ENCODE data around the gene TDRD12.
"Not testable (repeated sequence)": the region's sequence is repeated elsewhere in the genome, so short reads cannot be mapped to it uniquely, and the experiment has no call there.

The TDRD12 gene

DNA sequence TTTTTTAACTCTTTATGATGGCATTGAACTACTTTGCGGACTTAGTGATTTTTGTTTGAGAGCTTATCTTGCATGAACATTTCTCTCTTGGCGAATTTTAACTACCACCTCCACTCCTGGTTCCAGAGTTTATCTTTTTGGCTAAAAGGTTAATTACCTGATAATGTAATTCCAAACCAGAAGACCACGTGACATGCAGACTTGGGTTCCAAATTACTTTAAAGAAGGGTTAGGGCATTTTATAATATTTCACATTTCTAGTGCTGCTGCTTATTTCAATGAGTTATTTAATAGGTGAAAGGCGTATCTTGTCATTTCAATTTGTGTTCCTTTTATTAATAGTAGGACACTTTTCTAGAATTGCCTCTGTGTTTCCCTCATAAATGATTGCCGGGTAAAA lies 52.0 kb downstream of the TDRD12 start:
- Histone ChIP-seq H3K27ac (ENCODE audit: low read depth, low read length) (no peak overlapping the region), H3K36me3 (ENCODE audit: control insufficient read depth, insufficient read depth, low read length) (no peaks in the 10 kb centered on the region), H3K4me3 (ENCODE audit: low read length) (no peak overlapping the region), H3K4me1 (ENCODE audit: control insufficient read depth, insufficient read depth, low read length) (no peaks in the 10 kb centered on the region), H3K27me3 (ENCODE audit: control insufficient read depth, insufficient read depth, low read length) (no peaks in the 10 kb centered on the region), H3K9ac (ENCODE audit: low read length) (no peak overlapping the region)

DNA sequence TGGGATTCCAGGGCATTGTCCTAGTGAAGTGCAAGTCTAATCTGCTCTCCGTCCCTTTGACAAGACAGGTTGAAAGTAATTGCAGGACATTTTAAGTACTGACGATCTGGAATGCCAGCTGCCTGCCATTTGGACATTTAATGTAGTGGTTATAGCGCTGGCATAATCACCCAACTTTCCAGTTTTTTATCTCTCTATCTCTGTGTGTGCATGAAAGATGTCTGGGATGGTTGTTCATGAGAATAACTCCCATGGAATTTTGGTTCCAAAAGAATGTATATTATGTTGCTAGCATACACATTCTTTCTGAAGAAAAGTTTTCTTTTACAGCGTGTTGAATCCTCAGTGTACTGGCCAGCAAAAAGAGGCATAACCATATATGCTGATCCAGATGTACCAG lies 53.6 kb downstream of the TDRD12 start:
- H3K27me3 ChIP-seq (ENCODE audit: control insufficient read depth, insufficient read depth, low read length), result no peaks in the 10 kb centered on the region
- H3K27ac ChIP-seq (ENCODE audit: low read depth, low read length), result no peak overlapping the region
- H3K4me1 ChIP-seq (ENCODE audit: control insufficient read depth, insufficient read depth, low read length), result no peaks in the 10 kb centered on the region
- H3K9ac ChIP-seq (ENCODE audit: low read length), result no peak overlapping the region
- H3K36me3 ChIP-seq (ENCODE audit: control insufficient read depth, insufficient read depth, low read length), result no peaks in the 10 kb centered on the region
- no peak overlapping the region for H3K4me3 ChIP-seq (ENCODE audit: low read length)

- H3K27ac ChIP-seq (ENCODE audit: low read depth, low read length), result no peak overlapping the region
- H3K4me1 ChIP-seq (ENCODE audit: control insufficient read depth, insufficient read depth, low read length), result no peaks in the 10 kb centered on the region
- no peaks in the 10 kb centered on the region for H3K36me3 ChIP-seq (ENCODE audit: control insufficient read depth, insufficient read depth, low read length)
- no peak overlapping the region for H3K4me3 ChIP-seq (ENCODE audit: low read length)
- no peak overlapping the region for H3K9ac ChIP-seq (ENCODE audit: low read length)
- no peaks in the 10 kb centered on the region for H3K27me3 ChIP-seq (ENCODE audit: control insufficient read depth, insufficient read depth, low read length)
These were observed 59.5 kb downstream of the TDRD12 start for GRCh38 chr19:32779082-32779481.

- H3K9ac ChIP-seq (ENCODE audit: low read length), result no peak overlapping the region
- no peaks in the 10 kb centered on the region for H3K36me3 ChIP-seq (ENCODE audit: control insufficient read depth, insufficient read depth, low read length)
- no peaks in the 10 kb centered on the region for H3K27me3 ChIP-seq (ENCODE audit: control insufficient read depth, insufficient read depth, low read length)
- H3K4me3 ChIP-seq (ENCODE audit: low read length), result no peak overlapping the region
- no peak overlapping the region for H3K27ac ChIP-seq (ENCODE audit: low read depth, low read length)
- H3K4me1 ChIP-seq (ENCODE audit: control insufficient read depth, insufficient read depth, low read length), result no peaks in the 10 kb centered on the region
These were observed 61.7 kb downstream of the TDRD12 start for GRCh38 chr19:32781280-32781679.

GRCh38 chr19:32782089-32782488 lies 62.5 kb downstream of the TDRD12 start:
- H3K27me3 ChIP-seq (ENCODE audit: control insufficient read depth, insufficient read depth, low read length); H3K9ac ChIP-seq (ENCODE audit: low read length); H3K27ac ChIP-seq (ENCODE audit: low read depth, low read length); H3K4me3 ChIP-seq (ENCODE audit: low read length); H3K4me1 ChIP-seq (ENCODE audit: control insufficient read depth, insufficient read depth, low read length); H3K36me3 ChIP-seq (ENCODE audit: control insufficient read depth, insufficient read depth, low read length): not testable (repeated sequence)

DNA sequence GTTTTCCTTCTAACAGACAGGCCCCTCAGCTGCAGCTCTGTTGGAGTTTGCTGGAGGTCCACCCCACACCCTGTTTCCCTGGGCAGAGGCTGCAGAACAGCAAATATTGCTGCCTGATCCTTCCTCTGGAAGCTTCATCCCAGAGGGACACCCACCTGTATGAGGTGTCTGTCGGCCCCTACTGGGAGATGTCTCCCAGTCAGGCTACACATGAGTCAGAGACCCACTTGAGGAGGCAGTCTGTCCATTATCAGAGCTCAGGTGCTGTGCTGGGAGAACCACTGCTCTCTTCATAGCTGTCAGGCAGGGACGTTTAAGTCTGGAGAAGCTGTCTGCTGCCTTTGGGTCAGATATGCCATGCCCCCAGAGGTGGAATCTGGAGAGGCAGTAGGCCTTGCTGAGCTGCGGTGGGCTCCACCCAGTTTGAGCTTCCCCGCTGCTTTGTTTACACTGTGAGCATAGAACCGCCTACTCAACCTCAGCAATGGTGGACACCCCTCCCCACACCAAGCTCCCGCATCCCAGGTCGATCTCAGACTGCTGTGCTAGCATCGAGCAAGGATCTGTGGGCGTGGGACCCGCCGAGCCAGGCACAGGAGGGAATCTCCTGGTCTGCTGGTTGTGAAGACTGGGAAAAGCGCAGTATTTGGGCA lies 67.7 kb downstream of the TDRD12 start:
- H3K9ac ChIP-seq (ENCODE audit: low read length); H3K4me1 ChIP-seq (ENCODE audit: control insufficient read depth, insufficient read depth, low read length); H3K27me3 ChIP-seq (ENCODE audit: control insufficient read depth, insufficient read depth, low read length); H3K4me3 ChIP-seq (ENCODE audit: low read length); H3K36me3 ChIP-seq (ENCODE audit: control insufficient read depth, insufficient read depth, low read length); H3K27ac ChIP-seq (ENCODE audit: low read depth, low read length): not testable (repeated sequence)

DNA sequence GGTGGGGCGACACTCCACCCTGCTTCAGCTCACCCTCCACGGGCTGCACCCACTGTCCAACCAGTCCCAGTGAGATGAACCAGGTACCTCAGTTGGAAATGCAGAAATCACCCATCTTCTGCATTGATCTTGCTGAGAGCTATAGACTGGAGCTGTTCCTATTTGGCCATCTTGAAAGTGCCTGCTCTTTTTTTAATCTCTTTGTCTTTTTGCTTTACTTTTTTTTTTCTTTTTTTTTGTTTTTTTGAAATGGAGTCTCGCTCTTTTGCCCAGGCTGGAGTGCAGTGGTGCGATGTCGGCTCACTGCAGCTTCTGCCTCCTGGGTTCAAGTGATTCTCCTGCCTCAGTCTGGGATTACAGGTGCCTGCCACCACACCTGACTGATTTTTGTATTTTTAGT lies 68.3 kb downstream of the TDRD12 start:
- not testable (repeated sequence) for H3K4me1 ChIP-seq (ENCODE audit: control insufficient read depth, insufficient read depth, low read length)

GRCh38 chr19:32789429-32789828 lies 69.9 kb downstream of the TDRD12 start:
- Histone ChIP-seq H3K4me3 (ENCODE audit: low read length) (no peak overlapping the region), H3K4me1 (ENCODE audit: control insufficient read depth, insufficient read depth, low read length) (no peaks in the 10 kb centered on the region), H3K27ac (ENCODE audit: low read depth, low read length) (no peak overlapping the region), H3K36me3 (ENCODE audit: control insufficient read depth, insufficient read depth, low read length) (no peaks in the 10 kb centered on the region), H3K9ac (ENCODE audit: low read length) (no peak overlapping the region), H3K27me3 (ENCODE audit: control insufficient read depth, insufficient read depth, low read length) (no peaks in the 10 kb centered on the region)

More for the DNA sequence above, 68.3 kb downstream of the TDRD12 start:
- H3K9ac ChIP-seq (ENCODE audit: low read length); H3K36me3 ChIP-seq (ENCODE audit: control insufficient read depth, insufficient read depth, low read length); H3K27ac ChIP-seq (ENCODE audit: low read depth, low read length); H3K27me3 ChIP-seq (ENCODE audit: control insufficient read depth, insufficient read depth, low read length); H3K4me3 ChIP-seq (ENCODE audit: low read length): not testable (repeated sequence)

GRCh38 chr19:32798201-32798600 lies 78.6 kb downstream of the TDRD12 start:
- Histone ChIP-seq H3K4me1 (ENCODE audit: control insufficient read depth, insufficient read depth, low read length) (no peaks in the 10 kb centered on the region), H3K9ac (ENCODE audit: low read length) (no peak overlapping the region), H3K27me3 (ENCODE audit: control insufficient read depth, insufficient read depth, low read length) (no peaks in the 10 kb centered on the region), H3K36me3 (ENCODE audit: control insufficient read depth, insufficient read depth, low read length) (no peaks in the 10 kb centered on the region), H3K27ac (ENCODE audit: low read depth, low read length) (no peak overlapping the region), H3K4me3 (ENCODE audit: low read length) (no peak overlapping the region)

DNA sequence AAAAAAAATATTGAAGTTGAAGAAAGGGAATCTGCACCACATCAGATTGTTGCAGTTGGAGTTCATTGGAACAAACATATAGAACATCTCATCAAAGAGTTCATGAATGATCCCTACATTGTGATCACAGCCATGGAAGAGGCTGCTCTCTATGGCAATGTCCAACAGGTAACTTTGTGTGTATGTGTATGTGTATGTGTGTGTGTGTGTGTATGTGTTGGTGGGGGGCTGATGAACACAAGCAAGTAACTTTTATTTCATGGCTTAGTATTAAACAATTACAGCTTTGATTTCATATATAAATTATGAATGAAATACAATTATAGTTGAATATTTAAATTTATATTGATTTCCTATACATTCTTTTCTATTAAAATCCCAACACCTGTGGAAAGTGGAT lies 80.6 kb downstream of the TDRD12 start:
- Histone ChIP-seq H3K27me3 (ENCODE audit: control insufficient read depth, insufficient read depth, low read length) (no peaks in the 10 kb centered on the region), H3K36me3 (ENCODE audit: control insufficient read depth, insufficient read depth, low read length) (no peaks in the 10 kb centered on the region), H3K4me1 (ENCODE audit: control insufficient read depth, insufficient read depth, low read length) (no peaks in the 10 kb centered on the region), H3K9ac (ENCODE audit: low read length) (no peak overlapping the region), H3K4me3 (ENCODE audit: low read length) (no peak overlapping the region), H3K27ac (ENCODE audit: low read depth, low read length) (no peak overlapping the region)

DNA sequence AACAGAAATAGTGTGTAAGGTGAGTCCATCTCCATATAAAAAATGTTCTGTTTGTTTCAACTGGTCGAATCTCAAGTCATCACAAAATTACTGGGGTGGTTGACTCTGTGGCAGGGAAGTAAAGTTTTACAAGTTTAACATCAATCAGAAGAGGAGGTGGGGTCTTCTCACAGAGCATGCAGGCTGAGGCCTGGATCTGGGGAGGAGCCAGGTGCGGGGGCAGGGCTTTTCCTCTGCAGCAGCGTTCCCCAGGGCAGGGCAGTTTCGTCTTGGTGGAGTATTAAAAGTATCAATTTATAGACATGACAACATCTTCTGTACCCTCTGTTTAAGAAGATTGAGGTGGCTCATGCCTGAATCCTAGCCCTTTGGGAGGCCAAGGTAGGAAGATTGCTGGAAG lies 81.2 kb downstream of the TDRD12 start:
- Histone ChIP-seq H3K27ac (ENCODE audit: low read depth, low read length) (no peak overlapping the region), H3K4me1 (ENCODE audit: control insufficient read depth, insufficient read depth, low read length) (no peaks in the 10 kb centered on the region), H3K36me3 (ENCODE audit: control insufficient read depth, insufficient read depth, low read length) (no peaks in the 10 kb centered on the region), H3K9ac (ENCODE audit: low read length) (no peak overlapping the region), H3K4me3 (ENCODE audit: low read length) (no peak overlapping the region), H3K27me3 (ENCODE audit: control insufficient read depth, insufficient read depth, low read length) (no peaks in the 10 kb centered on the region)

- Histone ChIP-seq H3K36me3 (ENCODE audit: control insufficient read depth, insufficient read depth, low read length) (no peaks in the 10 kb centered on the region), H3K27ac (ENCODE audit: low read depth, low read length) (no peak overlapping the region), H3K27me3 (ENCODE audit: control insufficient read depth, insufficient read depth, low read length) (no peaks in the 10 kb centered on the region), H3K9ac (ENCODE audit: low read length) (no peak overlapping the region), H3K4me1 (ENCODE audit: control insufficient read depth, insufficient read depth, low read length) (no peaks in the 10 kb centered on the region), H3K4me3 (ENCODE audit: low read length) (no peak overlapping the region)
These were observed 83.3 kb downstream of the TDRD12 start for GRCh38 chr19:32802840-32803239.

GRCh38 chr19:32808236-32808635 lies 88.7 kb downstream of the TDRD12 start:
- Histone ChIP-seq H3K4me3 (ENCODE audit: low read length) (no peak overlapping the region), H3K36me3 (ENCODE audit: control insufficient read depth, insufficient read depth, low read length) (no peaks in the 10 kb centered on the region), H3K4me1 (ENCODE audit: control insufficient read depth, insufficient read depth, low read length) (no peaks in the 10 kb centered on the region), H3K9ac (ENCODE audit: low read length) (no peak overlapping the region), H3K27me3 (ENCODE audit: control insufficient read depth, insufficient read depth, low read length) (peaks cover 2% of the 10 kb centered on the region), H3K27ac (ENCODE audit: low read depth, low read length) (no peak overlapping the region)

Measured in rectal smooth muscle tissue (tissue), 1 donor.